ENCODE measurements around the gene ANAPC13. TPM values are rescaled to one million over a fixed set of nuclear protein-coding genes. Genes with fewer than 3 reads are reported as not detected.

ANAPC13 gene
- total and polyA plus RNA-seq, 2 of the 4 experiments (the other 2 are of a cell fraction), result 43.4 to 62.9 TPM

GRCh38 chr3:134472831-134473230 is 13.0 kb downstream of the ANAPC13 start:
- Histone ChIP-seq H2AK5ac (ENCODE audit: low read depth, low read length) (peak overlapping the region; percentile 84), H4K8ac (ENCODE audit: low read depth in 2 of 2, low read length in 2 of 2) (peak overlapping the region; percentile 15 to 32; a peak in 2 of 4 replicates), H3K4me3 (ENCODE audit: insufficient read depth, low read depth, low read length) (no peak overlapping the region), H2BK20ac (ENCODE audit: low read depth, low read length) (peak overlapping the region; percentile 92), H3K4ac (ENCODE audit: low read depth, low read length) (peak overlapping the region; percentile 86), H2BK5ac (ENCODE audit: low read depth, low read length, poor library complexity, severe bottlenecking) (peak overlapping the region; percentile 85), H3K79me1 (ENCODE audit: low read depth in 1 of 2, low read length in 2 of 2) (peaks cover 13 to 51% of the 10 kb centered on the region in 2 experiments), H3K36me3 (ENCODE audit: control insufficient read depth, insufficient read depth, low read length) (0 out of 2 replicates have a peak, but pooled peaks cover 4% of the 10 kb centered on the region), H3K27ac (ENCODE audit: insufficient read depth, low read length) (0 out of 2 replicates have a peak overlapping the region, but pooled peaks have one; percentile 6), H3K9me3 (ENCODE audit: control insufficient read depth, insufficient read depth, low read length) (no peaks in the 10 kb centered on the region), H2AK9ac (replicated peaks; ENCODE audit: low read depth, low read length, poor library complexity) (no peak overlapping the region), H3K56ac (ENCODE audit: extremely low read depth, insufficient read depth, low read length) (no peak overlapping the region), H4K91ac (ENCODE audit: insufficient read depth, low read depth, low read length) (peak overlapping the region; percentile 75), H2BK120ac (ENCODE audit: low read depth, low read length) (peak overlapping the region; percentile 91), H3K23ac (ENCODE audit: low read depth, low read length) (0 out of 2 replicates have a peak overlapping the region, but pooled peaks have one; percentile 69), H2BK15ac (ENCODE audit: low read depth, low read length) (peak overlapping the region; percentile 82; the same call in 2 of the 3 replicates), H4K5ac (ENCODE audit: low read depth, low read length) (peak overlapping the region; percentile 32; the same call in 1 of the 2 replicates), H4K20me1 (ENCODE audit: insufficient read depth, low read length) (no peaks in the 10 kb centered on the region), H3K18ac (ENCODE audit: low read depth, low read length) (no peak overlapping the region), H3K9ac (ENCODE audit: low read depth, low read length) (no peak overlapping the region), H3K4me1 (ENCODE audit: control insufficient read depth, insufficient read depth, low read length) (peaks cover 20% of the 10 kb centered on the region), H3K9me1 (ENCODE audit: insufficient read depth, low read length) (peaks cover 26% of the 10 kb centered on the region), H3K4me2 (ENCODE audit: low read depth, low read length) (no peak overlapping the region), H3K27me3 (ENCODE audit: control insufficient read depth, insufficient read depth, low read length) (no peaks in the 10 kb centered on the region), H3K14ac (replicated peaks; ENCODE audit: low read depth, low read length) (0 out of 2 replicates have a peak overlapping the region, but pooled peaks have one; percentile 37), H2AFZ (replicated peaks; ENCODE audit: low read length, poor library complexity) (no peak overlapping the region)
- no peak for DNase-seq
- dilution Hi-C loops (cut with HindIII; ENCODE audit: low sequenced_read_pairs, unreplicated experiment), result no loop called here
- ATAC-seq (ENCODE audit: low read depth), result no peak
- TF ChIP-seq NFE2L2 (IDR thresholded peaks at IDR 0.05; ENCODE audit: low read depth, low read length) (no peak), USF2 (IDR thresholded peaks at IDR 0.05; ENCODE audit: low read depth, low read length) (no peak), MAFK (IDR thresholded peaks at IDR 0.05; ENCODE audit: low read depth, low read length) (no peak), MXI1 (IDR thresholded peaks at IDR 0.05; ENCODE audit: borderline replicate concordance, low read depth, low read length) (no peak), BHLHE40 (IDR thresholded peaks at IDR 0.05; ENCODE audit: low read depth, low read length) (no peak), RFX5 (IDR thresholded peaks at IDR 0.05; ENCODE audit: low read depth, low read length) (no peak), MAZ (IDR thresholded peaks at IDR 0.05; ENCODE audit: borderline replicate concordance, low read depth, low read length) (no peak), RCOR1 (IDR thresholded peaks at IDR 0.05; ENCODE audit: insufficient replicate concordance, low read length) (no peak), RAD21 (IDR thresholded peaks at IDR 0.05; ENCODE audit: low read length) (no peak), CEBPB (IDR thresholded peaks at IDR 0.05; ENCODE audit: low read depth, low read length) (no peak), POLR2A (IDR thresholded peaks at IDR 0.05; ENCODE audit: low read depth, low read length) (no peak)
- TF ChIP-seq, protein P1, sequence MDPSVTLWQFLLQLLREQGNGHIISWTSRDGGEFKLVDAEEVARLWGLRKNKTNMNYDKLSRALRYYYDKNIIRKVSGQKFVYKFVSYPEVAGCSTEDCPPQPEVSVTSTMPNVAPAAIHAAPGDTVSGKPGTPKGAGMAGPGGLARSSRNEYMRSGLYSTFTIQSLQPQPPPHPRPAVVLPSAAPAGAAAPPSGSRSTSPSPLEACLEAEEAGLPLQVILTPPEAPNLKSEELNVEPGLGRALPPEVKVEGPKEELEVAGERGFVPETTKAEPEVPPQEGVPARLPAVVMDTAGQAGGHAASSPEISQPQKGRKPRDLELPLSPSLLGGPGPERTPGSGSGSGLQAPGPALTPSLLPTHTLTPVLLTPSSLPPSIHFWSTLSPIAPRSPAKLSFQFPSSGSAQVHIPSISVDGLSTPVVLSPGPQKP (IDR thresholded peaks at IDR 0.05; ENCODE audit: borderline replicate concordance, low read depth, low read length), result no peak
- no TSS peak for BruUV-seq (replicated peaks)
- in situ Hi-C loops (cut with MboI; ENCODE audit: low sequenced_read_pairs), result loop anchor here (5.0 kb wide), 1 partner anchor 116 kb away; no protein-coding TSS in a partner anchor
- ChIA-PET POLR2A (ENCODE audit: unreplicated experiment) (interaction anchor here (0.6 to 2.5 kb wide), 3 partner anchors 13 to 114 kb away, joined by 3 to 8 read pairs (median 5); no protein-coding TSS in a partner anchor), CTCF (interaction anchor here (0.9 to 4.5 kb wide), 5 partner anchors 12 to 164 kb away, joined by 3 to 38 read pairs (median 4); no protein-coding TSS in a partner anchor)
- WGBS, 2 experiments (ENCODE audit: extremely low coverage in 2 of 2, insufficient read length in 1 of 2), result 100% methylated on average over 2 of the region's 6 CpGs; no CpG with 5 or more reads in 1 of the 2 experiments
- intact Hi-C loops (cut with micrococcal nuclease), result no loop called here

Data from IMR-90 (cell line).